ENCODE measurements around the gene PTGS2.
"Not testable (repeated sequence)": the region's sequence is repeated elsewhere in the genome, so short reads cannot be mapped to it uniquely, and the experiment has no call there.

The PTGS2 gene

DNA sequence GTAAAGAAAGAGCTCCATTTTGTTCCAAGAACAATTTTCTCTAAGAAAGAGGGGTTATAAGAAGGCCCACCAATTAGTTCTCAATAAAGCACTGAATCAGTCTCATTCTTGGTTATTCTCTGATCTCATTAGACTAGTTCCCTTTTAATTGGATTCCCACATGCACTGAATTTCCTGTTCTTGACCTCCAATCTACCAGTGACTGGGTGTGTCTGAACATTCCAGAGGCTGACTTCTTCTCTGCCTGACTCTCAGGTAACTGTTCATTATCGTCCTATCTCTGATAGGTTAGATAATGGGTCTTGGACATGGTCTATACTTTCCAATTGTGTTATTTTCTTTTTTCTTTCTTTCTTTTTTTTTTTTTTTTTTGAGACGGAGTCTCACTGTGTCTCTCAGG is 22.7 kb downstream of the PTGS2 start:
- TF ChIP-seq, protein P1, sequence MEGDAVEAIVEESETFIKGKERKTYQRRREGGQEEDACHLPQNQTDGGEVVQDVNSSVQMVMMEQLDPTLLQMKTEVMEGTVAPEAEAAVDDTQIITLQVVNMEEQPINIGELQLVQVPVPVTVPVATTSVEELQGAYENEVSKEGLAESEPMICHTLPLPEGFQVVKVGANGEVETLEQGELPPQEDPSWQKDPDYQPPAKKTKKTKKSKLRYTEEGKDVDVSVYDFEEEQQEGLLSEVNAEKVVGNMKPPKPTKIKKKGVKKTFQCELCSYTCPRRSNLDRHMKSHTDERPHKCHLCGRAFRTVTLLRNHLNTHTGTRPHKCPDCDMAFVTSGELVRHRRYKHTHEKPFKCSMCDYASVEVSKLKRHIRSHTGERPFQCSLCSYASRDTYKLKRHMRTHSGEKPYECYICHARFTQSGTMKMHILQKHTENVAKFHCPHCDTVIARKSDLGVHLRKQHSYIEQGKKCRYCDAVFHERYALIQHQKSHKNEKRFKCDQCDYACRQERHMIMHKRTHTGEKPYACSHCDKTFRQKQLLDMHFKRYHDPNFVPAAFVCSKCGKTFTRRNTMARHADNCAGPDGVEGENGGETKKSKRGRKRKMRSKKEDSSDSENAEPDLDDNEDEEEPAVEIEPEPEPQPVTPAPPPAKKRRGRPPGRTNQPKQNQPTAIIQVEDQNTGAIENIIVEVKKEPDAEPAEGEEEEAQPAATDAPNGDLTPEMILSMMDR (IDR thresholded peaks at IDR 0.05; ENCODE audit: control insufficient read depth, extremely low read depth, insufficient read depth) = no peak
- no peak overlapping the region for H3K4me3 ChIP-seq (ENCODE audit: low read depth, low read length)
- DNase-seq (ENCODE audit: low read depth) = no peak

DNA sequence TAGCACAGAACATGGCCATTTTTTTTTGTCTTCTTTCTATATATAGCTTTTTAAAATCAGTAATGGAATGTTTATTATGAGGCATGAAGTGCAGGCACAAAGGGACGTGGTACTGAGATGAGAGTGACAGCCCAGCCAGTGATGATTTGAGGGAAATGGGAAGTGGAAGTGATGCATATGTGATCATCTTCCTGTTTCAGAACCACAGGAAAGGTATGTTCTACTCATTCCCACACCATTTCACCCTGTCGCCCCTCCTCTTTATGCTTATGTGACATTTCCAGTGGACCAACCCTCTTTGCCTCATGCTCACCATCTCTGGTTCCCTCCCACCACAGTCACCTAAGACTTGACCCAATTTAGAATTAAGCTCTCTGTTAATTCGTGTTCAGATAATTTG is 24.3 kb downstream of the PTGS2 start:
- TF ChIP-seq, protein P1 (IDR thresholded peaks at IDR 0.05; ENCODE audit: control insufficient read depth, extremely low read depth, insufficient read depth) = no peak
- no peak for DNase-seq (ENCODE audit: low read depth)
- no peak overlapping the region for H3K4me3 ChIP-seq (ENCODE audit: low read depth, low read length)

DNA sequence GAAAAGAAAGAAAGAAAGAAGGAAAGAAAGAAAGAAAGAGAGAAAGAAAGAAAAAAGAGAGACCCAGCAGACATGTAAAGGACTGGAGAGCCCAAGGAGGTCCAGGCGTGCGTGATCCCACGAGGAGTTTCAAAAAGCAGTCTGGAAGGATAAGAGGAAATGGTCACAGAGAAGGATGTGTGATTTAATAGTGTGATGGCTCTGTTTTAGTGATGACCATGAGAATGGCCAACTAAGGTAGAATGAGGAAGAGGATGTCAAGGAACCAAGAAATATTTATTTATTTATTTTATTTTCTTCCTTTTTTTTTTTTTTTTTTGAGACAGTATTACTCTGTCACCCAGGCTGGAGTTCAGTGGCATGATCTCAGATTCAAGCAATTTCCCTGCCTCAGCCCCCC is 25.5 kb downstream of the PTGS2 start:
- H3K4me3 ChIP-seq (ENCODE audit: low read depth, low read length) = no peak overlapping the region
- no peak for DNase-seq (ENCODE audit: low read depth)
- TF ChIP-seq, protein P1 (IDR thresholded peaks at IDR 0.05; ENCODE audit: control insufficient read depth, extremely low read depth, insufficient read depth) = no peak

DNA sequence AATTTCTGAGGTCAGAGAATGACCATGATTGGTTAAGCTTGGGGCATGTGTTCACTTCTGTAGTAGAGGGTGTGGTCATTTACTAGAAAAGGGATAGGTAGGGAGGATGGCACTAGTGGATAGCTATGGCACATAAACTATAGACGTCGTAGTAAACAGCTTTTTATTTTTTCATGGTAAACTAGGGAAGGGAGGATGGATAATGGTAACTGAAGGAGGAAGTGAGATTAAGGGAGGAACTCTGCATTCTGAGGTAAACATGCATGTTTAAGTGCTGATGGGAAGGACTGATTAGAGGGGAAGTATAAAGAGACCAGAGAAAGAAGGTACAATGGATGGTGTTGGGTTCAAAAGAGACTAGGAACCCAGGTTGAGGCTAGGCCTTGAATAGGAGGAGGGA is 26.9 kb downstream of the PTGS2 start:
- TF ChIP-seq, protein P1 (IDR thresholded peaks at IDR 0.05; ENCODE audit: control insufficient read depth, extremely low read depth, insufficient read depth) = no peak
- H3K4me3 ChIP-seq (ENCODE audit: low read depth, low read length) = no peak overlapping the region
- DNase-seq (ENCODE audit: low read depth) = no peak

DNA sequence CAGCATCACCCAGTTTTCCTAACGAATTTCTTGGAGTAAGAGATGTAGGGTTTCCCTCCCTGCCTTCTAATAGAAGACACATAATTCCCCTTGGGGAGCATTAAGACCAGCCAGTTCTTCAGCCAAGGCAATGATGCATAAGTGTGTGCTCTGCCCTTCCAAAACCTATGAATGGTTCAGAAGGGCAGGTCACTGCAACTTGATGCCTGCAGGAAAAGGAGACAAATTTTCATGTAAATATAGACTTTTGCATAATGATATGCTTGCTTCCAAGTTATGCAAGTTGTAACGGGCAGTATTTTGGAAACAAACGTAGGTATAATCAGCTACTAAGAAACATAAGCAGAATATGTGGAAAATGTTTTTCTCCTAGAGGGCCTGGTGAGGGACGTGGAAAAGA is 31.6 kb downstream of the PTGS2 start:
- no peak for DNase-seq (ENCODE audit: low read depth)
- TF ChIP-seq, protein P1 (IDR thresholded peaks at IDR 0.05; ENCODE audit: control insufficient read depth, extremely low read depth, insufficient read depth) = no peak
- H3K4me3 ChIP-seq (ENCODE audit: low read depth, low read length) = no peak overlapping the region

DNA sequence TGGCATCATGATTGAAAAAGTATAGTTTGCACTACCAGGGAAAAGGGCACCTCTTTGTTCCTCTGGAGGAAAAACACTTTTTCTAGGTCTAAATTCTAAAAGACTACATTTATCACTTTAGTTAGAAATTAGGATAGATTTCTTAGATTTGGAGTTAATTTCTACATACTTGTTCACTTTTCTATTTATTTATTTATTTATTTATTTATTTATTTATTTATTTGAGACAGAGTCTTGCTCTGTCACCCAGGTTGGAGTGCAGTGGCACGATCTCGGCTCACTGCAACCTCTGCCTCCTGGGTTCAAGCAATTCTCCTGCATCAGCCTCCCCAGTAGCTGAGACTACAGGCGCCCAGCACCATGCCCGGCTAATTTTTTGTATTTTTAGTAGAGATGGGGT is 32.2 kb downstream of the PTGS2 start:
- H3K4me3 ChIP-seq (ENCODE audit: low read depth, low read length); DNase-seq (ENCODE audit: low read depth): not testable (repeated sequence)

DNA sequence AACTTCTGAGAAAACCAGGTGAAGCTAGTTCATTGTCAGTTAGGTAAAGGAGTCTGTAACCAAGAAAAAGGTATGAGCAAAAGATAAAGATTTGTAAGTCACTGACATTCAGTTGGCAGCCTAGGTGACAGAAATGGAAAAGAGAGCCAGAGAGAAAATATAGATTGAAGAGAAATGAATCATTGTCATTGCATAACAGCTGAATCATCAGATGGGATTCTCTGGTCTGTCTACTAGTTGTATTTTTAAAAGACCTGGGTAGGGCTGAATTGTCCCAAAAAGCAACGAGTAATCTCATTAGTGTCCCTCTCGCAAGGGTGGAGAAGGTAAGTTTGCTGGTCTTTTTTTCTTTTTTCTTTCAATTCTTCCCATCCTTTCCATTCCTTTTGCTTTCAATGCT is 36.6 kb downstream of the PTGS2 start:
- H3K4me3 ChIP-seq (ENCODE audit: low read depth, low read length) = no peak overlapping the region
- DNase-seq (ENCODE audit: low read depth) = no peak
- TF ChIP-seq, protein P1 (IDR thresholded peaks at IDR 0.05; ENCODE audit: control insufficient read depth, extremely low read depth, insufficient read depth) = no peak

DNA sequence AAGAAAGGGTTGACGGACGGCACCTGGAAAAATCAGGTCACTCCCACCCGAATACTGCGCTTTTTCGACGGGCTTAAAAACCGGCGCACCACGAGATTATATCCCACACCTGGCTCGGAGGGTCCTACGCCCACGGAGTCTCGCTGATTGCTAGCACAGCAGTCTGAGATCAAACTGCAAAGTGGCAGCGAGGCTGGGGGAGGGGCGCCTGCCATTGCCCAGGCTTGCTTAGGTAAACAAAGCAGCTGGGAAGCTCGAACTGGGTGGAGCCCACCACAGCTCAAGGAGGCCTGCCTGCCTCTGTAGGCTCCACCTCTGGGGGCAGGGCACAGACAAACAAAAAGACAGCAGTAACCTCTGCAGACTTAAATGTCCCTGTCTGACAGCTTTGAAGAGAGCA is 42.7 kb downstream of the PTGS2 start:
- H3K4me3 ChIP-seq (ENCODE audit: low read depth, low read length); DNase-seq (ENCODE audit: low read depth): not testable (repeated sequence)
